CD4-positive, alpha-beta T cell treated with Interleukin-6 at 100 ng/mL for 8 hours (primary cell): ENCODE results near the gene ATP6V1F.

ENCODE experiments used
- DNase-seq: peaks from one replicate; pipeline ENCODE4 v3.0.0-alpha.2; 2020; ENCODE audit warnings: mixed read lengths, low spot score

ATP6V1F gene, protein sequence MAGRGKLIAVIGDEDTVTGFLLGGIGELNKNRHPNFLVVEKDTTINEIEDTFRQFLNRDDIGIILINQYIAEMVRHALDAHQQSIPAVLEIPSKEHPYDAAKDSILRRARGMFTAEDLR

DNA sequence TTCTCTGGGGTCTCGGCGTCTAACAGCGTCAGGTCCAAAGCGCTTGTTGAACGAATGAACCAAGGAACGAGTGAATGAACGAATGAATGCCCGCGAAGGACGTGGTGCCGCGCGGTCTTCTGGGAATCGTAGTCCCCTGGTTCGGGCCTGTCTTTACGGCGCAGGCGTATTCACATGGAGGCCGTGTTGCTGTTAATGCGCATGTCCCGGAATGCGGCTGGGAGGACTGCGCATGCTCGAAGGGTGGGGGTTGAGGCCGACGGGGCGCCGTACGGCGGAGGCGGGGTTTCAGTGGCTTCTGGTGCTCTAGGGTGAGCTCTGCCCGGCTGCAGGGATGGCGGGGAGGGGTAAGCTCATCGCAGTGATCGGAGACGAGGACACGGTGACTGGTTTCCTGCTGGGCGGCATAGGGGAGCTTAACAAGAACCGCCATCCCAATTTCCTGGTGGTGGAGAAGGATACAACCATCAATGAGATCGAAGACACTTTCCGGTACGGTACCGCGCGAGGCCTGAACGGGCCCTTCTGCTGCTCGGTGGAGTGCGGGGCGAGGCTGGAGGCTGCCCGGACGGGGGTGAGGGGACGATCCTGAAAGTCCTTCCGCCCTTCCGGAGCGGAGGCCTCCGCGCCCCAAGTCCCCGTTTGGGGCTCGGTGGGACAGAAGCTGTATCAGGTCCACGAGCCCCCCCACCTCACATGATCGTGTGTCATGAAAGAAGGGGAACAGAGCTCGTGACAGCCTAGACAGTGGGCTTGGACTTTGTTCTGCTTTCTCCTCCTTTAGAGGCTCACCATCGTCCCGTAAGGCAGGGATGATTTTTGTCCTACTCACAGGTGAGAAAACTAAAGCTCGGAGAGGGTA, at the start of gene ATP6V1F:
Gene ATP6V1F, plus strand, starts transcription at position 286 of the 862 bp plus-strand sequence. Its CDS starts 49 bp downstream, at position 335.
- DNase-seq = peak; percentile 98

DNA sequence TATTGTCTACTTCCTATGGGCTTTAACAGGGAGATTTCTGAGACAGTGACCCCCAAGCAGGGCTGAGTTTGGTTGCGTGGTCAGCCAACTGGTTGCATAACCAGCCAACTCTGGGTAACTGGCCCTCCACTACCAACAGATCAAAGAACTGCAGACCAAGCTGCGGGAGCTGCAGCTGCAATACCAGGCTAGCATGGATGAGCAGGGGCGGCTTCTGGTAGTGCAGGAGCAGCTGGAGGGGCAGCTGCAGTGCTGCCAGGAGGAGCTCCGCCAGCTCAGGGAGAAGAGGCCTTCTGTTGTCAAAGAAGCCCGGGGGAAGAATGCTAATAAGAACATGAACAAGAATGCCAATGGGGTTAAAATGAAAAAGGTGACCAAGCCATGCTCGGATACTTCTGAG, 48.2 kb upstream of the ATP6V1F start:
- no peak for DNase-seq

DNA sequence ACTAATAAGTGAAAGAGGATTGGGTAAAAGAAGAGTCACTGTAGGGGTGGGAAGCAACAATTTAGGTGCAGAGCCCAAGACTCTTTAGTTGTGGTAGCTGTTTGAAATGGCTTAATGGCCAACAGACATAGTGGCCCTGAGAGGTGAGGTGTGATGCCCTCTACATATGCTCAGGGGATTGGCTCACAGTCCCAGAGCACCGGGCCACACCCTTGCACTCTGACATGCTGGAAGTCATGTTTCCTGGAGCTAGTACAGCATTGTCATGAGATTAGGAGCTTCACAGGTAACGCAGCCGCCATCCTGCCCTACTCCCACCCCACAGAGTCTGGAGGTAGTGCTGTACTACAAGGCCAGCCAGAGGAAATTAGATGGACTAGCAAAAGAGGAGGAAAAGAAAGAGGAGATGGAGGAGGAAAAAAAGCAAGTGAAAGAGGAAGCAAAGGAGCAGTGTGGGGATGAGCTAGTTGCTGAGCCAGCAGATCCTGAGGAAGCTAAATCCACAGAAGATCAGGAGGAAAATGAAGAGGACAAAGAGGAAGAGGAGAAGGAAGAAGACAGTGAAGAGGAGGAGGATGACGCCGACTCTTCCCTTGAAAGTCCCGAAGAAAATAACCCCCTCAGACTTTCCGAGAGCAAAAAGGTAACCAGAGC, 47.2 kb upstream of the ATP6V1F start:
- DNase-seq = no peak

DNA sequence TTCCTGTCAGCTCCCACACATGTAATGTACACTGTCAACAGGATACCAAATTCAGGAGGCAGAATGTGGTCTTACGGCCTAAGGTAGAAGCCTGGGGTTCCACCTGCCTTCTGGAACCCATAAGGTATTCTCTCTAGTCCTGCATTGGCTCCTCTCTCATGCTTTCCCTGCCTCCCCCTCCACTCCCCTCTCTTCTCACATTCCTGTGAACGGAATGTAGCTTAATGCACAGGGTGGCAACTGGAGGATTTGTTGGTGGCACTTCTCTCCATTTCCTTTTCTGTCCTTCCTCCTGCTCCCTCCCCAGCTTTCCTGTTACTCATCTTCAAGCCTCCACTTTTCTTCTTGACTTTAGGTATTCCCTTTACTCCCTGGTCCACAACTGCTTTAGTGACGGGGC, 44.0 kb upstream of the ATP6V1F start:
- no peak for DNase-seq

DNA sequence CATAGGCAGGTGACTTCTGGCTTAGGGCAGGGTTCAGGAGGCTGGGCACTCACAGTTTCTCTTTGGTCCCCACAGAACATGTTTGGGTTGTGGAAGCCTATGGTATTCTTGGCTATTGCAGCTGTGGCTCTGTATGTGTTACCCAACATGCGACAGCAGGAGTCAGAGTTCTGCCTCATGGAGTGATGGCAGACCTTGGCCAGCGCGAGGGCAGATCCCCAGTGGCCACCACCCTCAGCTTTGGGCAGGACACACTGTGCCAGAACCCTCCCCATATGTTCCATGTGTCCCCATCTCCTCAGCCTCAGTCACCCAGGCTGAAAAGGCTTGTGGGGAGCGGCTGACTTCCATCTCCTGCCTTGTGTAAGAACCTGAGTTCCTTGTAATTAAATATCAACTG, 40.9 kb upstream of the ATP6V1F start:
- DNase-seq = no peak

DNA sequence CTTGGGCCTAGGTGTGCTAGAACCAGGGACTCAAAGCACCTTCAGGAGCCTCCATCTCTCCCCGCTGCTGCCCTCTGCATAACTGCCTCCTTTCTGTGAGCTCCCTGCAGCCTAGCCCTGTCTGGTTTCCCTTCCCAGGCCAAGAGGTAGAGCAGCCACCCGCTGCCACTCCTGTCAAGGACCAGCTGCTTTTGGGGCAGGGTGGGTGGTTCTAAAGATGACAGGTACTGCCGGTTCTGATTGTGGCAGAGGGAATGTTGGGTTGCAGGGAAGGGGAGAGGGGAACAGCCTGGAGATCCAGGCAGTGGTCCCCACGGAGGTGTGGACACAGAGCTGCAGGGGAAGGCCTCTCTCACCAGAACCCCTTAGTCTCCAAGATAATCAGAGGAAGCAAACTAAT, 36.1 kb upstream of the ATP6V1F start:
- DNase-seq = no peak

DNA sequence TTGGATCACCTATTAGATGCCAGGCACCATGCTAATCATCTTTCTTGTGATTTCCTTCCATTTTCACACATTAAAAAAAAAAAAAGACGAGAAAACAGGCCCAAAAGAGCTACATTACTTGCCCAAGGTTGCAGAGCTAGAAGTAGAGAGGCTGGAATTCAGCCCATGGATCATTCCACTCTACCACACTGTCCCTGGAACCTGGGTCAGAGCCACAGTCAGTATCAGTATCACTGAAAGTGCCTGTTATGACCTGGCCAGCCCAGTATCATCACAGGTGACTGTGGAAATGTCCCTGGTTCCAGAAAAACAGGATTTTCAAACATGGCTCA, 35.8 kb upstream of the ATP6V1F start:
- DNase-seq = no peak

DNA sequence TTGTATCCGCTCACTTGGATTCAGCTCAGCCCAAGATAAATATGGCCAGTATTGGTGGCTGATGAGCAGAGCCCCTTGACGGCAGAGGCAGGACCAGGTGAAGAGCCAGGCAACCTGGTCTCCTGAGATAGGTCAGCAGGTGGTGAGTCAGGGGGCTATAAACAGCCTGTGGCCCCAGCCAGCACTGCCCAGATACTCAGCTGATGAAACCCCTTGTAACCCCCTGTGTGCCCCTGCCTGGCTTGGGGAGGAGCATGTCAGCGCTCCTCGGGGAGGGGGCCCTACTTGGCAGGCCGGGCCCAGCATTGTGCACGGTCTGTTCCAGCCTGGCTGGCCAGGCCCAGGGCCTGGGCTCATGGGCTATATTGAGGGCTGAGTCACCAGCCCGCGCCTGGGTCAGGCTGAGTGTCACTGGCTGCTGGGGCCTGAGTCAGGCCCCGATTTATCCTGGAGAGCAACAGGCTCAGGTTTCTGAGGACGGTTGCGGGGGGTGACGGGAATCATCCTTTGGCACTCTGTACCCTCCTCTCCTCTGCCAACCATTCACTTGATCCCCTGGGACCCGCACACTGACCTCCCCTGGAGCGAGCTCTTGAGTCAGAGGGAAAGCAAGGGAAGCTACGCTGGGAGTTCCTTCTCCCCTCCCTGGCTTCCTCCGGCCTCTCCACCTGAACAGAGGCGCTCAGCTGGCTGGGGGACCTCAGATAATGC, 35.3 kb upstream of the ATP6V1F start:
- DNase-seq = no peak

DNA sequence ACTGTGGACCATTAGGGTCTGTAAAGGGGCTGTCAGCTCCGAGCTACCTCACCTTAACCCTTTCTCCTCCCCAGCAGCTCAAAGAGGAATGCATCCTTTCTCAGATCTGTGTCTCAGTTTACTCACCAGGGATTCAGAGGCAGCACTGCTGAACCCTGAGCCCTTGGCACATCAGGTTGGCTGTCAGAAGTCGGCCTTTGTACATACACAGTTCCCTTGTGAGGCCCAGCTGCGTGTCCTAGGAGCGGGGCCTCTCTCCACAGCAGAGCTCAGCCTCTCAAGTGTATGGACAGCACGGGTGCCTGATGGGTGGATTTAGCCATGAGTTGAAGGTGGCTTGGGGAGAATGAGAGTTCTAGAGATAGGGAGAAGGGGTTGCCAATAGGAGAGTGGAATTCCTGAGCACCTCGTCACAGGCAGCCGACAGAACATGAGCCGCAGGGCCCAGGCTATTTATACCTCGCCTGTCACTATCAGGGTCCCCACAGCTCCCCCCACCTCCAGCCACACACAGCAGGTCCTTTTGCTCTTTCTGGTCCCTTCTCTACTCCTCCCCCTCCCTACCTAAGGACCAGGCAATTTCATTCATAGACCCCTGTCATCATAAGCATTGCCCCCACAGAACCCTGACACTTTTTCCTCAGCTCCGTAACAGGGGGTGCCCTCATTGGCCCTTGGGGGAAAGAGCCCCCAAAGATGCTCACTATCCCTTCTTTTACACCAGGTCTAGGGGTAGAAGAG, 34.5 kb upstream of the ATP6V1F start:
- DNase-seq = no peak

DNA sequence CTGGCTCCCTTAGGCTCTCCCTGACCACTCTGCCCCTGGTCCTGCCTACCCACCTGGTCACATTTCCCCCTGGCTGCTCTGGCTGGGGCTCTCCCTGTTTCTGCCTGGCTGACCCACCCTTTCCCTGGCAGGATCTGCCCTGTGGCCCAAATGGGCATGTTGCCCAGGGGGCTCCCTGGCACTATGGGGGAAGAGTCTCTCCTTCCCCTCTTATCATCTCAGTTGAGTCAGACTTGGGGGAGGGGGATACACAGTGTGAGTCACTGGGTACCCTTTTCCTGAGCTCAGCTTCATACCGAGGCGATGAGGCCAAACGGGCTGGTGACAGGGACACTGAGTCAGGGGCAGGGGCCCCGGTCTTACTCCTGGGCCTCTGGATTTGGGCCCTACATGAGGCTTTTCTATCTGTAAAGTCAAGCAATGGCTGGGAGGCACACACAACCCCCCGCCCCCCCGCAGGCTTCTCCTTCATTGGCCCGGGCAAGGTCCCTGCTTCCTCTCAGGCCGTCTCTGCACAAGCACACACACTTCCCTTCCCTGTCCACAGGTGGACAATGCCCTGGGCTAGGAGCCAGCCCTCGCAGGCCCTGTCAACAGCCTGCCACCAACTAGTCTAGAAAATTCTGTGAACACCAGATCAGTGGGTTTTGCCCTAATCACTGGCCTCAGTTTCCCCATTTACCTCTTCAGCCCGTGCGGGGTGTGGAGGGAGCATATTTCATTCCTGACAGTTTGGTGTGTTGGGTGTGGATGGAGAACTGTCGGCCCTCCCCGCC, 33.1 kb upstream of the ATP6V1F start:
- no peak for DNase-seq

DNA sequence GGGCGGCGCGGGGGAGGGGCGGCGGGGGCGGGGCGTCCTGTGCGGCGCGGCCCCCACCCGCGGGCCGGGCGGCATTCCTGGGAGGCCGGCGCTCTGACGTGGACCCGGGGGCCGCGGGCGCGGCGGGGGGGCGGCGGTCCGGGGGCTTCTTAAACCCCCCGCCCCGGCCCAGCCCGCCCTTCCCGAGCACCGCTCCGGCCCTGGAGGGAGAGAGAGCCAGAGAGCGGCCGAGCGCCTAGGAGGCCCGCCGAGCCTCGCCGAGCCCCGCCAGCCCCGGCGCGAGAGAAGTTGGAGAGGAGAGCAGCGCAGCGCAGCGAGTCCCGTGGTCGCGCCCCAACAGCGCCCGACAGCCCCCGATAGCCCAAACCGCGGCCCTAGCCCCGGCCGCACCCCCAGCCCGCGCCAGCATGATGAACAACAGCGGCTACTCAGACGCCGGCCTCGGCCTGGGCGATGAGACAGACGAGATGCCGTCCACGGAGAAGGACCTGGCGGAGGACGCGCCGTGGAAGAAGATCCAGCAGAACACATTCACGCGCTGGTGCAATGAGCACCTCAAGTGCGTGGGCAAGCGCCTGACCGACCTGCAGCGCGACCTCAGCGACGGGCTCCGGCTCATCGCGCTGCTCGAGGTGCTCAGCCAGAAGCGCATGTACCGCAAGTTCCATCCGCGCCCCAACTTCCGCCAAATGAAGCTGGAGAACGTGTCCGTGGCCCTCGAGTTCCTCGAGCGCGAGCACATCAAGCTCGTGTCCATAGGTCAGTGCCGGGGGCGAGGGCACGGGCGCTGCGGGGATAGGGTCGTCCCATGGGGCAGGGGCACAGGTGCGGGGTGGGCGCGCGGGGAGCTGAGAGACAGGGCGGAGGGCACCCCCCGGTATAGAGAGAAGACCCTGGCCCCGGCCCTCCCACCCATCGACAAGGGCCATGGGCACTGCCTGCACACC, 32.2 kb upstream of the ATP6V1F start, which contains the start of gene FLNC:
Gene FLNC, plus strand, starts transcription at position 176 of the 947 bp plus-strand sequence. Its CDS starts 232 bp downstream, at position 408.
- peak; percentile 20 for DNase-seq

DNA sequence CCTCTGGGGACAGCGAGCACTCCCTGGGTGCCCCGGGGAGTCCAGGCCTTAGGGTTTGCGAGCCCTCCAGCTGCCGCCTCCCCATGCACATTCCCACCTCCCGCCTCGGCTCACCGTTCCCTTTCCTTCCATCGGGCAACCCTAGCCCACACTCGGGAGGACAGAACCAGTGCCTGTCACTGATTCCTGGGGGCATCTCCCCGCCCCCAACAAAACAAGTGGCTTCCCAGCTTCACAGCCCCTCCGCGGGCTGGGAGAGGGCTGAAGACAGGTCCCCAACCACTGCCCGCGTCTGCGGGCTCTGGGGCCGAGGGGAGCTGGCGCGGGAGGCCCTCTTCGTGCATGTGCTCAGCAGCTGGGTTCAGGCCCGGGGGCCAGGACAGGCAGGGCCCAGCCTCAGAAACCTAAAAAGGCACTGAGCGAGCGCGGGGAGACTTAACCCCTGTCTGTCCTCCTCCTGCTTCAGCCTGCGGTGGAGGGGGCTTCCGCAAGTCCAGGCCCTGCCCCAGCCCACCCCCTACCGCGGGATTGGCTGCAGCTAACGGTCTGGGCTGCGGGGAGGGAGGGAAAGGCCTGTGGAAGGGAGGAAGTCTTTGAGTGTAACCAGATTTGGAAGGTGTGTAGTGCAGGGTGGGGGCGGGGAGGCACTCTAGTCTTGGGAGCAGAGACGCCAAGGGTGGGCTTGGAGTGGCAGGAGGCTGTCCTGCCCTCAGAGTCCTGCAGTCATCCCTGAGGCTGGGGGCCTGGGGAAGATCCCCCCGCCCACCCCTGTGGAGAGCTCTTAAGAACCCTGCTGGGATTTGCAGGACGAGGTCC, 31.3 kb upstream of the ATP6V1F start:
- DNase-seq = no peak

DNA sequence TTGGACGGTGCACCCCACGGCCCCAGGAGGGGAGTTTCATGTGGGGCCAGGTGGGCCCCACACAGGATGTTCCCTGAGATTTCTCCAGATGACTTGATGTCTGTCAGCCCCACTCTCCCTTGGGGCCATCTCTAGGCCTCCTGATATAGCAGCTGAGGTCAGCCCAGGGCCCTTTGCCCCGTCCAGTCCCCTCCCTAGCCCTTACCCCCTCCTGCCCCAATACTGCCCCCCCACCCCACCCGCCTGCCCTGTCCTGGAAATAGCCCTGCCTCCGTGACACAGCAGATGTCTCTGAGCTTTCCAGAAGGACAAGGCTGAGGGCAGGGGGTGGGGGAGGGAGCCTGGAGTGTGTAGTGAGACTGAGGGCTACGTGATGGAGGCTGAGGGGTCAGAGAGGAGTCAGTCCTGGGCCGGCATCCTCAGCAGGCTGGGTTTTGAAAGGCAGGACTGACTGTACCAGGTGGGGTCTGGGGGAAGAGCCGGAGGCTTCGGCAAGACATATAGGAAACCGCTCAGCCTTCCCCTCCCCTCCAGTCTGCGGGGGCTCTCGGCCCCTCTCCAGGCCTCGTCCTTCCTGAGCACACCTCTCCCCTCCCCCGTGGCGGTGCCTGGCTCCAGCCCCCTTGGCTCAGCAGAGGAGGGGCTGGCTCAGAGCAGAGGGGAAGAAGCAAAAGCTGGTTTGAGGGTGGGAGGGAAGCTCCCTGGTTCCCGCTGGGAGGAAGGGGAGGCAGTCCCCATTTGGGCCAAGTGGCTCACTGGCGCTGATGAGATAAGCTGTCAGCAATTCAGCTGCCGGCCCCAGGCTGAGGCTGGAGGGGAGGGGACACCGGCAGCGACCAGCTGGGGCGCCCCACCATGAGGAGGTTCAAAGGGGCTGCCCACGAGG, 30.4 kb upstream of the ATP6V1F start:
- no peak for DNase-seq

DNA sequence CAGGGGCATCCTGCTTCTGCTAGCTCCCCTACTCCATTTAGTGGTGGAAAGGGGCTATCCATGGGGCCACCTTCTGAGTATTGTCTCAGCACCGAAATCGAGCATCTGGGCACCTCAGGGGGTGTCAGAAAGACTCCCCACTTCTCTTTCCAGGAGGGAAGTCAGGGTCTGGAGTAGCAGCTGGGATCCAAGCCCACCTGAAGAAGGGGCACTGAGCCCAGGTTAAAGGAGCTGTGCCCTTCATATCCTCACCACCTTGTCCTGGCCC, 29.8 kb upstream of the ATP6V1F start:
- no peak for DNase-seq

DNA sequence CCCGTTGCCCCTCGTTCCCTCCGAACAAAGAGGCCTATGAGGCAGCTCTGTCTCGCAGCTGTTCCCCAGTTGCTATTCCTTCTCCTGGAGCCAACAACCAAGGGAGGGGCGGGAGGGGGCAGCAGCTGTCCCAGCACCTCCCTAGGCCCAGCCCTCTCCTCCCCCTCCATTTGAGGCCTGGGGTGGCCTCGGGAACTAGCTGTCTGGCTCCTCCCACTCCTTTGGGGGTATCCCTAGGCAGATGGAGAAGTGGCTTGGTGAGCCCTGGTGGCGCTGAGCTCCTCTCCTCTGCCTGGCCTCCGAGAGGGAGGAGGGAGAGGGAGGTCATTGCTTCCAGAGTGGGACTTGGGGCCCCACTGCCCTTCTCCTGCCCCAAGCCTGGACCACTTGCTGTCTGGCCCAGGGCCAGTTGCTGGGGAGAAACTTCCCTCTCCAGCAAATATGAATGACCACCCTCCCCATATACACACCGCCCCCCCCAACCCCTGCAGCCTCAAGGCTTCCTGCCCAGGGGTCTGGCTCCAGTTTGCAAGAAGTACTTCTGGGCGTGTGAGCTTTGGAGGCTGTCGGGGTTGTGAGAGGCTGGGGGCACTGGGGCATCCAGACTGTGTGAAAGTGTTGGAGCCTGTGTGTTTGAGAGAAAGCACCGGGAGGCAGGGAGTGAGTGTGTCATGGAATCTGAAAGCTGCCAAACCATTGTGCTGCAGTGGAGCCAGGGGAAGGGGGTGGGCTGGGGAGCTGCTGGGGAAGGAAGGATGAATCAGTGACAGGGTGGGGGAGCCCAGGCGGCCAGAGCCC, 29.3 kb upstream of the ATP6V1F start:
- no peak for DNase-seq

DNA sequence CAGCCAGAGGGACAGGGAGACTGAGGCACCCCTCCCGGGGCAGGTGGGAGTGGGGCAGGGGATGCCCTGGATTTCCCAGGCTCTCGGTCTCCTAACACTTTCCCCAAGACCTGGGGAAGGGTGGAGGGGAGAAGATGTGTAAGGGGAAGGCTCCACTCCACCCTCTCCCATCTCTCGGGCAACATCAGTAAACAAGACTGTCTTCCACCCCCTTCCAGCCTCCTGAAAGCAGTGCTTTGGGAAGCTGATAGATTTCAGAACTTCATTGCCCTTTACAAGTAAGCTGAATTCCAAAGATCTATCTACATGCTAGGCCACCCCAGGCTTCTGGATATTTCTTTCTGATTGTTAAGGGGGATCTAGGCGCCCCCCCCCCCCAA, 28.7 kb upstream of the ATP6V1F start:
- DNase-seq = no peak

DNA sequence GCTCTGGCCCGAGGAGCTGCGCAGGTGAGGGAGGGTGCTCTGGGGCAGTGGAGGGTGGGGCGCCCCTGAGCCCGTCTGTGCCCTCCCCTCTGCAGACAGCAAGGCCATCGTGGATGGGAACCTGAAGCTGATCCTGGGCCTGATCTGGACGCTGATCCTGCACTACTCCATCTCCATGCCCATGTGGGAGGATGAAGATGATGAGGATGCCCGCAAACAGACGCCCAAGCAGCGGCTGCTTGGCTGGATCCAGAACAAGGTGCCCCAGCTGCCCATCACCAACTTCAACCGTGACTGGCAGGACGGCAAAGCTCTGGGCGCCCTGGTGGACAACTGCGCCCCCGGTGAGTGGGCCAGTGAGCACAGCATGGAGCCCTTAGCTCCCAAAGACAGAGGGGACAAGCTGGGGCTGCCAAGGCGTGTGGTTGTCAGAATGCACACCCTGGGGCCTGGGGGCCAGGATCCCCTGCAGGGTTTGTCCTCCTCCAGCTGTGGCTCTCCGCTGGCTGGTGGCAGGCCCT, 27.4 kb upstream of the ATP6V1F start:
- DNase-seq = no peak
